K562 (cell line): ENCODE data around the gene ZFAND2A. TPM values are rescaled to one million over a fixed set of nuclear protein-coding genes. Genes with fewer than 3 reads are reported as not detected.

Experiments
- BRD9 ChIP-seq: fragments of 450-650 bp; IDR thresholded peaks from 2 replicates; pipeline ENCODE4 v1.6.1; 2018; ENCODE audit warnings: low read depth; ENCODE audit not compliant: partially characterized antibody
- CGGBP1 ChIP-seq: fragments of 250-450 bp; sonication (Bioruptor Pico); IDR thresholded peaks from 2 replicates; pipeline ENCODE4 v1.9.0; 2021; ENCODE audit warnings: mild to moderate bottlenecking
- CSDE1 ChIP-seq, 2 experiments: fragments of 450-650 bp; IDR thresholded peaks; 2 replicates each; pipeline ENCODE4 v1.6.1; 2016; ENCODE audit warnings: mild to moderate bottlenecking in 1 of 2
- CTBP1 ChIP-seq: fragments of 450-650 bp; IDR thresholded peaks from 2 replicates; pipeline ENCODE4 v1.6.1; 2016; ENCODE audit warnings: borderline replicate concordance
- ELF1 ChIP-seq: fragments of 200-800 bp; sonication (Bioruptor generic); IDR thresholded peaks from 2 replicates; pipeline ENCODE4 v1.6.1; 2016; ENCODE audit warnings: missing genetic modification characterization, missing compliant biosample characterization
- EP400 ChIP-seq: fragments of 450-650 bp; IDR thresholded peaks from 2 replicates; pipeline ENCODE4 v1.6.1; 2017; ENCODE audit warnings: antibody characterized with exemption, mild to moderate bottlenecking, moderate library complexity
- FOXK2 ChIP-seq, 2 experiments: fragments of 450-650 bp; IDR thresholded peaks in 1 of 2; conservative IDR thresholded peaks in 1 of 2; 2 replicates each; pipeline ENCODE4 v1.6.1; 2016; ENCODE audit warnings: low read depth in 2 of 2, mild to moderate bottlenecking in 1 of 2
- L3MBTL2 ChIP-seq: fragments of 450-650 bp; IDR thresholded peaks from 2 replicates; pipeline ENCODE4 v1.6.1; 2016; ENCODE audit warnings: mild to moderate bottlenecking, moderate library complexity
- LEF1 ChIP-seq: fragments of 450-650 bp; IDR thresholded peaks from 2 replicates; pipeline ENCODE4 v1.6.1; 2016; ENCODE audit warnings: mild to moderate bottlenecking
- MAFG ChIP-seq: fragments of 450-650 bp; conservative IDR thresholded peaks from 2 replicates; pipeline ENCODE4 v1.6.1; 2016; ENCODE audit warnings: missing genetic modification characterization, missing compliant biosample characterization
- PTRF ChIP-seq: fragments of 450-650 bp; IDR thresholded peaks from 2 replicates; pipeline ENCODE4 v1.6.1; 2016; ENCODE audit warnings: mild to moderate bottlenecking, missing genetic modification characterization, missing compliant biosample characterization
- STAG1 ChIP-seq: sonication (generic); formaldehyde crosslinking; IDR thresholded peaks from 2 replicates; pipeline ENCODE4 v1.5.0; 2020; ENCODE audit warnings: missing genetic modification reagents, borderline replicate concordance
- TAF1 ChIP-seq: IDR thresholded peaks from 2 replicates; pipeline ENCODE4 v1.6.1; 2011; ENCODE audit warnings: mild to moderate bottlenecking, low read length, moderate library complexity; ENCODE audit not compliant: insufficient read depth, control insufficient read depth, severe bottlenecking; ENCODE audit errors: extremely low read depth
- TEAD2 ChIP-seq: fragments of 450-650 bp; IDR thresholded peaks from 2 replicates; pipeline ENCODE4 v1.6.1; 2016; ENCODE audit warnings: missing genetic modification characterization, control low read depth, missing compliant biosample characterization
- THAP12 ChIP-seq: fragments of 250-450 bp; sonication (Bioruptor Pico); IDR thresholded peaks from 2 replicates; pipeline ENCODE4 v1.9.0; 2021; ENCODE audit warnings: mild to moderate bottlenecking, inconsistent platforms
- polyA plus RNA-seq, 8 experiments: library from polyadenylated mRNA; depleted of rRNA in 4 of 8; stranded (reverse) in 5 of 8; unstranded in 3 of 8; fragments of >200 nt; fragmentation: Nextera tagmentation in 2 of 8; fragmentation: Illumina TruSeq in 1 of 8; extraction: Ambion mirVana in 2 of 8; extraction: Trizol in 1 of 8; gene quantifications; 2 replicates each; pipeline versions ENCODE4 v1.2.1 to v1.2.3, GENCODE V29; 2011 to 2014; ENCODE audit warnings: inconsistent platforms in 1 of 8, missing spikeins in 1 of 8
- total RNA-seq, 7 experiments: library from RNA; depleted of rRNA in 6 of 7; stranded (reverse); fragments of >200 nt in 6 of 7; fragmentation: Illumina TruSeq in 2 of 7; extraction: Trizol in 2 of 7; gene quantifications; 2 replicates each; pipeline versions ENCODE4 v1.2.1 to v1.2.3, GENCODE V29; 2011 to 2021; ENCODE audit warnings: low replicate concordance in 1 of 7

ZFAND2A gene
- total and polyA plus RNA-seq, 9 of the 15 experiments (the other 6 are each of a cell fraction or from before 2014, with no cell fraction given), result 16.8 to 56.8 (median 26.1) TPM

GRCh38 chr7:1169409-1170368, 9.7 kb upstream of the ZFAND2A start (continued):
- TF ChIP-seq THAP12 (CRISPR knock-in tag) (0 out of 2 replicates have a peak, but pooled peaks have one; percentile 53), PTRF (tag) (no peak), CSDE1 (IDR thresholded peaks at IDR 0.05) (peak in 1 of 2 experiments; percentile 28; a peak in 1 of 4 replicates), STAG1 (peak; percentile 24; the same call in 1 of the 2 replicates), FOXK2 (conservative IDR thresholded peaks at IDR 0.05 in 1 of 2, IDR thresholded peaks at IDR 0.05 in 1 of 2; ENCODE audit: low read depth in 2 of 2) (0 out of 4 replicates have a peak, but pooled peaks of 1 of the 2 experiments have one; percentile 14), BRD9 (peak; percentile 64), LEF1 (no peak), MAFG (peak; percentile 33; the same call in 1 of the 2 replicates), TAF1 (peak; percentile 85), CTBP1 (peak; percentile 56; the same call in 1 of the 2 replicates), CGGBP1 (CRISPR knock-in tag) (0 out of 2 replicates have a peak, but pooled peaks have one; percentile 20), TEAD2 (tag) (no peak), EP400 (peak; percentile 68), ELF1 (tag) (0 out of 2 replicates have a peak, but pooled peaks have one; percentile 22), L3MBTL2 (peak; percentile 54; the same call in 1 of the 2 replicates)
- TF ChIP-seq, all 486 proteins: peak for 112
